ENCODE measurements around the gene EFNA5. TPM values are rescaled to one million over a fixed set of nuclear protein-coding genes. Genes with fewer than 3 reads are reported as not detected.

The EFNA5 gene
- total and polyA plus RNA-seq, 2 experiments from 2014 or later, result 7.5 to 10.1 TPM

GRCh38 chr5:107549567-107549966, 121.2 kb downstream of the EFNA5 start:
- H3K79me2 ChIP-seq (replicated peaks; ENCODE audit: insufficient read depth), result peaks cover 7% of the 10 kb centered on the region; the same call in 1 of the 2 replicates
- H3K9me2 ChIP-seq (ENCODE audit: insufficient read depth), result no peaks in the 10 kb centered on the region
- H3K36me3 ChIP-seq (ENCODE audit: insufficient read depth), result no peaks in the 10 kb centered on the region
- Mint-ChIP-seq H3K4me3 (no peak overlapping the region), H3K27me3 (ENCODE audit: insufficient read depth, low read depth, poor library complexity) (no peaks in the 10 kb centered on the region), H3K9me3 (no peaks in the 10 kb centered on the region), H3K27ac (peak overlapping the region; percentile 17; the same call in 1 of the 2 replicates), H3K36me3 (ENCODE audit: low read depth) (no peaks in the 10 kb centered on the region), H3K4me1 (peaks cover 42% of the 10 kb centered on the region)
- H3K4me3 ChIP-seq, result no peak overlapping the region
- no peaks in the 10 kb centered on the region for H4K20me1 ChIP-seq (replicated peaks; ENCODE audit: insufficient read depth)
- DNase-seq (ENCODE audit: low spot score) (no peak), ATAC-seq (peak; percentile 40; the same call in 2 of the 3 replicates)
- H3K27me3 ChIP-seq (ENCODE audit: insufficient read depth), result no peaks in the 10 kb centered on the region
- H3K4me2 ChIP-seq, result no peak overlapping the region
- no peak overlapping the region for H2AFZ ChIP-seq
- TF ChIP-seq NANOG (IDR thresholded peaks at IDR 0.05; ENCODE audit: borderline replicate concordance) (no peak), CREB1 (CRISPR knock-in tag; IDR thresholded peaks at IDR 0.05; ENCODE audit: low read depth) (no peak), ZNF114 (CRISPR knock-in tag; IDR thresholded peaks at IDR 0.05) (no peak), JUNB (IDR thresholded peaks at IDR 0.05; ENCODE audit: unreplicated experiment) (no peak), ZNF462 (CRISPR knock-in tag; IDR thresholded peaks at IDR 0.05) (no peak), CTCF (conservative IDR thresholded peaks at IDR 0.05; ENCODE audit: low read depth in 2 of 2) (no peak), EZH2phosphoT487 (IDR thresholded peaks at IDR 0.05; ENCODE audit: unreplicated experiment) (no peak)
- no peak overlapping the region; the same call in 1 of the 2 replicates for H3K27ac ChIP-seq (ENCODE audit: low read depth)
- no peaks in the 10 kb centered on the region for H3F3A ChIP-seq (replicated peaks; ENCODE audit: low read depth)
- H3K4me1 ChIP-seq (ENCODE audit: insufficient read depth), result 0 out of 2 replicates have a peak, but pooled peaks cover 12% of the 10 kb centered on the region
